ENCODE results near the gene WFIKKN1. TPM values are rescaled to one million over a fixed set of nuclear protein-coding genes. Genes with fewer than 3 reads are reported as not detected.

Gene WFIKKN1
- total RNA-seq, 1 donor from 2014 or later = 0.89 TPM

DNA sequence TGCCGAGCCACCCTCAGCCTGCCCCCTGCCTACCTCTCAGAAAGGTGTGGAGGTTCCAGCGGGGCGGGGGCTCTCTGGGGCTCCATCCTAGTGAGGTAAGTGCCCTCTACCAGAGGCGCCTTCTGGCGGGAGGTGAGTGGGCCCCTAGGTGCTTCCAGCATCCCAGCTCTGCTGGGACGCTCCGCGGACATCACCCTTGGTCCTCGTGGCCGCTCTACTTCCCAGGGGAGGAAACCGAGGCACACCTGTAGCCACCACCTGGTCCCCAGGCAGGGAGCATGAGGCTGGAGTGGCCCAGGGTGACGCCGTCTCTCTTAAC, 12.2 kb downstream of the WFIKKN1 start:
- TF ChIP-seq, protein P1, sequence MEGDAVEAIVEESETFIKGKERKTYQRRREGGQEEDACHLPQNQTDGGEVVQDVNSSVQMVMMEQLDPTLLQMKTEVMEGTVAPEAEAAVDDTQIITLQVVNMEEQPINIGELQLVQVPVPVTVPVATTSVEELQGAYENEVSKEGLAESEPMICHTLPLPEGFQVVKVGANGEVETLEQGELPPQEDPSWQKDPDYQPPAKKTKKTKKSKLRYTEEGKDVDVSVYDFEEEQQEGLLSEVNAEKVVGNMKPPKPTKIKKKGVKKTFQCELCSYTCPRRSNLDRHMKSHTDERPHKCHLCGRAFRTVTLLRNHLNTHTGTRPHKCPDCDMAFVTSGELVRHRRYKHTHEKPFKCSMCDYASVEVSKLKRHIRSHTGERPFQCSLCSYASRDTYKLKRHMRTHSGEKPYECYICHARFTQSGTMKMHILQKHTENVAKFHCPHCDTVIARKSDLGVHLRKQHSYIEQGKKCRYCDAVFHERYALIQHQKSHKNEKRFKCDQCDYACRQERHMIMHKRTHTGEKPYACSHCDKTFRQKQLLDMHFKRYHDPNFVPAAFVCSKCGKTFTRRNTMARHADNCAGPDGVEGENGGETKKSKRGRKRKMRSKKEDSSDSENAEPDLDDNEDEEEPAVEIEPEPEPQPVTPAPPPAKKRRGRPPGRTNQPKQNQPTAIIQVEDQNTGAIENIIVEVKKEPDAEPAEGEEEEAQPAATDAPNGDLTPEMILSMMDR (IDR thresholded peaks at IDR 0.05; ENCODE audit: insufficient read depth, low read depth, low read length) = no peak
- TF ChIP-seq EZH2 (IDR thresholded peaks at IDR 0.05; ENCODE audit: insufficient read depth, low read length) = no peak
- H3K36me3 Mint-ChIP-seq (ENCODE audit: low read depth, unreplicated experiment) = no peaks in the 10 kb centered on the region
- peaks cover 3% of the 10 kb centered on the region for H3K79me2 ChIP-seq (ENCODE audit: insufficient read depth, low read length)
- H3K36me3 ChIP-seq (ENCODE audit: insufficient read depth, low read length) = no peaks in the 10 kb centered on the region
- H3K9me3 Mint-ChIP-seq (ENCODE audit: unreplicated experiment) = no peaks in the 10 kb centered on the region
- H3K27me3 ChIP-seq (ENCODE audit: insufficient read depth, low read length) = no peaks in the 10 kb centered on the region
- H3K27me3 Mint-ChIP-seq (ENCODE audit: low read depth, unreplicated experiment) = no peaks in the 10 kb centered on the region
- no peak overlapping the region for H3K9ac ChIP-seq (ENCODE audit: low read length)
- H3K9me3 ChIP-seq (ENCODE audit: insufficient read depth, low read depth, low read length) = no peaks in the 10 kb centered on the region
- H2AFZ ChIP-seq (ENCODE audit: low read depth, low read length) = no peak overlapping the region
- H4K20me1 ChIP-seq (ENCODE audit: insufficient read depth, low read length) = no peaks in the 10 kb centered on the region
- H3K27ac Mint-ChIP-seq (ENCODE audit: unreplicated experiment) = no peak overlapping the region
- H3K4me3 ChIP-seq (ENCODE audit: insufficient read depth, low read depth, low read length) = no peak overlapping the region
- H3K27ac ChIP-seq (ENCODE audit: low read depth, low read length) = no peak overlapping the region
- no peak for DNase-seq (ENCODE audit: low read depth)
- no peaks in the 10 kb centered on the region for H3K4me1 Mint-ChIP-seq (ENCODE audit: low read depth, unreplicated experiment)
- peaks cover 5% of the 10 kb centered on the region for H3K4me1 ChIP-seq (ENCODE audit: insufficient read depth, low read length)
- FAIRE-seq = no peak
- peak overlapping the region; percentile 76 for H3K4me3 Mint-ChIP-seq (ENCODE audit: unreplicated experiment)
- H3K4me2 ChIP-seq (ENCODE audit: low read length) = peak overlapping the region; percentile 86

DNA sequence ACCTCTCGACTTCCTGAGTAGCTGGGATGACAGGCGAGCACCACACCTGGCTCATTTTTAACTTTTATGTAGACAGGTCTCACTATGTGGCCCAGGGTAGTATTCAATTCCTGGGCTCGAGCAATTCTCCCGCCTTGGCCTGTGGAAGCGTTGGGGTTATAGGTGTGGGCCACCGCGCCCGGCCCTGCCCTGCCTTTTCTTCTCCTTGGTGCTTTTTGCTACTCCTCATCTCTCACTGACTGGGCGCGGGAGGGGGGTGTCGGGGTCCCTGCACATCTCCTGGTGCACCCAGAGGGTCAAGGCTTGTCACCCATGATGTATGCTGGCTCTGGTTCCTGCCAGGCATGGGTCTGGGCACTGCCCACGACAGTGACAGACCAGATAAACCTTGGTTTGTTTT, 13.8 kb downstream of the WFIKKN1 start:
- Mint-ChIP-seq H3K9me3 (ENCODE audit: unreplicated experiment) (no peaks in the 10 kb centered on the region), H3K4me3 (ENCODE audit: unreplicated experiment) (peak overlapping the region; percentile 57), H3K27me3 (ENCODE audit: low read depth, unreplicated experiment) (no peaks in the 10 kb centered on the region), H3K4me1 (ENCODE audit: low read depth, unreplicated experiment) (no peaks in the 10 kb centered on the region), H3K27ac (ENCODE audit: unreplicated experiment) (no peak overlapping the region), H3K36me3 (ENCODE audit: low read depth, unreplicated experiment) (no peaks in the 10 kb centered on the region)
- H3K36me3 ChIP-seq (ENCODE audit: insufficient read depth, low read length) = no peaks in the 10 kb centered on the region
- no peak for DNase-seq (ENCODE audit: low read depth)
- no peak overlapping the region for H3K4me3 ChIP-seq (ENCODE audit: insufficient read depth, low read depth, low read length)
- H2AFZ ChIP-seq (ENCODE audit: low read depth, low read length) = no peak overlapping the region
- H3K9me3 ChIP-seq (ENCODE audit: insufficient read depth, low read depth, low read length) = no peaks in the 10 kb centered on the region
- H4K20me1 ChIP-seq (ENCODE audit: insufficient read depth, low read length) = no peaks in the 10 kb centered on the region
- H3K27me3 ChIP-seq (ENCODE audit: insufficient read depth, low read length) = no peaks in the 10 kb centered on the region
- peaks cover 14% of the 10 kb centered on the region for H3K4me1 ChIP-seq (ENCODE audit: insufficient read depth, low read length)
- TF ChIP-seq, protein P1 (IDR thresholded peaks at IDR 0.05; ENCODE audit: insufficient read depth, low read depth, low read length) = no peak
- no peak for TF ChIP-seq EZH2 (IDR thresholded peaks at IDR 0.05; ENCODE audit: insufficient read depth, low read length)
- no peak overlapping the region for H3K4me2 ChIP-seq (ENCODE audit: low read length)
- no peak overlapping the region for H3K9ac ChIP-seq (ENCODE audit: low read length)
- no peak overlapping the region for H3K27ac ChIP-seq (ENCODE audit: low read depth, low read length)
- FAIRE-seq = no peak
- H3K79me2 ChIP-seq (ENCODE audit: insufficient read depth, low read length) = peaks cover 8% of the 10 kb centered on the region

DNA sequence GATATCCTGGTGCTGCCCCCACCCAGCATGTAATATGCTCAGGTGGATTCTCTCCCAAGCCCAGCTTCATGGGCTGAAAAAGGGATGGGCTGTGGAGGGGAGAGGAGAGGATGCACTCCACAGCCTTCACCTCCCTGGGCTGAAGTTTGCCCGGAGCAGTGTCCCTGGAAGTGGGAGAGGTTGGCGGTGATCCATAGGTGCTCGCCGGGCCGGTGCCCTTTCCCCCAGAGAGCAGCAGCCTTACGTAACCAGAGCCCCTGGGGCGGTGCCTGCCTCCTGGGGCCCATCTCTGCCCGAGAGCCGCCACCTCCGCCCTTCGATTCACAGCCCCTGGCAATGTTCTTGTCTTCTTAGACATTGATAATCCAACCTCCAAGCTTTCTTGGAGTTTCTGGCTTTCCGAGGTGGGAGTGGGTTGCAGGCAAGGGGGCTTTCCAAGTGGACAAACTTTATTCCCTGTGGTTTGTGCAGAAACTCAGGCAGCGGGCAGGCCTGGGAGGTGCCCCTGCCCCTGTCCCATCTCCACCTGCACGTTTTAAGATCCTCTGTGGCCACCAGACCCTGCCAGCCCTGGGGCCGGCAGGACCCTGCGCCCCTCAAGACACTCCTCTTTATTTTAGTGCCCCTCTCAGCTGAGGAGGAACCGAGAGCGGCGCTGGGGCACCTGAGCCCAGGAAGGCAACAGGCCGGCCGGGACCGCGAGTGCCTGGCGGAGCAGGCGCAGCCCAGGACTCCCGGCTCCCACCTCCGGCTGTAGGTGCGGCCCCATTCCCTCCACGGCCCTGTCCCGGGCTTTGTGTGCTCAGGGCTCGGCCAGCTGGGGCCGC, 15.3 kb downstream of the WFIKKN1 start:
- FAIRE-seq (no peak), DNase-seq (ENCODE audit: low read depth) (no peak)
- Histone ChIP-seq H3K27ac (ENCODE audit: low read depth, low read length) (no peak overlapping the region), H2AFZ (ENCODE audit: low read depth, low read length) (no peak overlapping the region), H3K9ac (ENCODE audit: low read length) (no peak overlapping the region), H3K4me3 (ENCODE audit: insufficient read depth, low read depth, low read length) (no peak overlapping the region), H3K36me3 (ENCODE audit: insufficient read depth, low read length) (no peaks in the 10 kb centered on the region), H3K27me3 (ENCODE audit: insufficient read depth, low read length) (no peaks in the 10 kb centered on the region), H3K79me2 (ENCODE audit: insufficient read depth, low read length) (peaks cover 16% of the 10 kb centered on the region), H4K20me1 (ENCODE audit: insufficient read depth, low read length) (no peaks in the 10 kb centered on the region), H3K9me3 (ENCODE audit: insufficient read depth, low read depth, low read length) (no peaks in the 10 kb centered on the region), H3K4me2 (ENCODE audit: low read length) (no peak overlapping the region), H3K4me1 (ENCODE audit: insufficient read depth, low read length) (peaks cover 17% of the 10 kb centered on the region)
- Mint-ChIP-seq H3K4me1 (ENCODE audit: low read depth, unreplicated experiment) (no peaks in the 10 kb centered on the region), H3K36me3 (ENCODE audit: low read depth, unreplicated experiment) (no peaks in the 10 kb centered on the region), H3K4me3 (ENCODE audit: unreplicated experiment) (no peak overlapping the region), H3K27me3 (ENCODE audit: low read depth, unreplicated experiment) (no peaks in the 10 kb centered on the region), H3K9me3 (ENCODE audit: unreplicated experiment) (no peaks in the 10 kb centered on the region), H3K27ac (ENCODE audit: unreplicated experiment) (no peak overlapping the region)
- no peak for TF ChIP-seq EZH2 (IDR thresholded peaks at IDR 0.05; ENCODE audit: insufficient read depth, low read length)
- TF ChIP-seq, protein P1 (IDR thresholded peaks at IDR 0.05; ENCODE audit: insufficient read depth, low read depth, low read length) = no peak
